Fibroblast of skin of abdomen (primary cell): ENCODE results near the gene NRP2.

ENCODE experiments used
- DNase-seq: peaks from one replicate; pipeline ENCODE4 v3.0.0-alpha.2; 2013

Gene NRP2

GRCh38 chr2:205776139-205776538, 93.8 kb downstream of the NRP2 start:
- DNase-seq: no peak

DNA sequence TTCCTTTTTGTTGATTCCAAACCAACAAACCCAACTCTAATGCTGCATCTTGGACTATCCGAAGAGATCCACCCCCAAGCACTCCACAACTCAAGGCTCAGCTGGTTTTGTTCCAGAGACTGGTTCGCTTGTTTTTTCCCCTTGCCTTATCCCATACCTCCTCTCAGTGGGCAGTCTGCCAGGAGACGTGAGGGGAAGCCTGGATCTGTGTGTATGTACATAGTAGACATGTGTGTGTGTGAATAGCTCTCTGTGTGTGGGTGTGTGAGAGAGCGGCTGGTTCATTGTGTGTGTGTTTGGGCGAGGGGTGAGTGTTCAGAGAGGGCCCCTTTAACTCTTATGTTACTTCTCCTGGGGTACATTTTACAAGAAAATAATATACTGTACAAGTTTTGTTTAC, 94.4 kb downstream of the NRP2 start:
- no peak for DNase-seq

DNA sequence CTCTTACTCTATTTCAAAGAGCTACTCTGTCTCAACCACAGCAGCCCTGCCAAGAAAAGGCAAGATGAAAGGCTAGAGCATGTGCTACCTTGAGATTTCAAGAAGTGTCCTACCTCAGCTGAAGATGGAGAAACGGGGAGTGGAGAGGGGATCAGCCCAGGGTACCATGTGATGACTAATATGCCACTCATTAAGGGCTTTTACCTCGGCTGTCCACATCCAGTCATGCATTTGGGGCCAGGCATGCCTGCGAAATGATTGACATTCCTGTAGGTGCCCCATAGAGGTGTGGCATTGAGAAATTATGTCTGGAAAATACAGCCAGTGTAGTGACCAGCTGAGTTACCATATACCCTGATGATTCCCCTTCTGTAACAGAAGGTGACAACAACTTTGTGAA, 96.1 kb downstream of the NRP2 start:
- no peak for DNase-seq

- no peak for DNase-seq
Measured at GRCh38 chr2:205780645-205781044, 98.3 kb downstream of the NRP2 start.

DNA sequence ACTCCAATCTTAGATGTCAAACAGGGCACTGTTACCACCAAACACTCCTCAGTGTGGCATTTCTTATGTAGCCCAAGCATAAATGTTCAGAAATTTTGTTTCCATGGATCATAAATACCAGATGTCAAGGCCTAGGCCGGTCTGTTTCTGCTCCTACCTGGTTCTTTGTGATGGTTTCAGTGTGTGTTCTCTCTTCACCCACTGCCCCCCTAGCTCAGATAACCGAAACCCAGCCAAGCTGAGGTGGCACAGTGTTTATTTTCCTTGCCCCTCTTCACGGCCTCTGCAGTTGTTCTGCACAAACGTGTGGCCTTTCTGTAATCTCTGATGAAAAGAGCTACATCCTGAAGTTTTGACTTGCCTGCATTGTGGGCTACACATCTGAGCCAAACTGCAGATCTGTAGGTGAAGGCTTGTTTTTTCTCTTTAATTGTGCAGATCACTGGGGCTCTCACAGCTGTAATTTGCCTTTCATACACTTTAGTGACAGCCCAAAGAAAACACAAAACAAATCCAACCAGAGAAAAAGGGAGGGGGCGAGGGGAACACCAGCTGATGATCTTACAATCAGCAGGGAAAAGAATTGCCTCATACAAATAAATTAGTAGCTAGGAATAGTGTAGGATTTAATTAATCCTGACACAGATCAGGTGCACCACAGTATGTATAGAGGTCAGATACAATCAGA, 99.1 kb downstream of the NRP2 start:
- DNase-seq: no peak

- DNase-seq: no peak
Measured at GRCh38 chr2:205782941-205783340, 100.6 kb downstream of the NRP2 start.

GRCh38 chr2:205783872-205784499, 101.7 kb downstream of the NRP2 start:
- no peak for DNase-seq

GRCh38 chr2:205785507-205786260, 103.4 kb downstream of the NRP2 start:
- DNase-seq: no peak

DNA sequence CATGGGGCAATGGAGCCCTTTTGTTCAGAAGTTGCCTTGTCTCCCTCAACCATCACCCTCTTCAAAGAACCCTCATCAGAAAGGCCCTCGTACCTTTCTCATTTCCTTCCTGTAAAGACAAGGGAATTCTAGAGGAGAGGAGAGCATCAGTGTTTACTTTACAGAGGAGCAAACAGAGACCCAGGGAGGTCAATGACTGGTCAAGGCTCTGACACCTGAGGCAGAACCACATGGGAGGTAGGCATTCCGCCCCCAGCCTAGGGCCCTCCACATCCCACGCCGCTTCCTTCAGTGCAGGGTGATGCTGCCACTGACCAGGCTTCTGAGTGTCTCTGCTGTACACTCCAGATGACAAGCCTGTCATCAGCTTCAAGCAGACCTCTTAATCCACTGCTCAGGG, 104.7 kb downstream of the NRP2 start:
- DNase-seq: no peak

GRCh38 chr2:205787761-205788160, 105.5 kb downstream of the NRP2 start:
- peak; percentile 51 for DNase-seq

DNA sequence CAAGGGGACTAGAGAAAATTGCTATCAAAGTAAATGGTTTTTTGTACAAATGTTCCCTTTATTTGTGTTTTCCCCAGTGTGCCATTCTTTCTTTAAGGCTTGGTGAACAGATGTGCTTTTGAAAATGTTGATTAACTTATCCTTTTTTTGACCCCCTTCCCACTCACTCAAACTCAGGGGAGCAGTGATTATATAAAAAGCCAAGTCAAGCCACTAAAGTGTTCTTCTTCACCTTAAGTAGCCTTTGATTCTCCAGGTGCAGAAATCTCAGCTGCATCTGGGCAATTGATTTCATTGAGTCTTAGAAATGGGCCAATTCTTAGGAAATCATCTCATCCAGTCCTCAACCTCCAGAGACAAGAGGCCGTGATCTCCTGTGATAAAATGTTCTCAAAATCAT, 107.6 kb downstream of the NRP2 start:
- DNase-seq: no peak

- peak; percentile 63 for DNase-seq
Measured at GRCh38 chr2:205792908-205793307, 110.6 kb downstream of the NRP2 start.

DNA sequence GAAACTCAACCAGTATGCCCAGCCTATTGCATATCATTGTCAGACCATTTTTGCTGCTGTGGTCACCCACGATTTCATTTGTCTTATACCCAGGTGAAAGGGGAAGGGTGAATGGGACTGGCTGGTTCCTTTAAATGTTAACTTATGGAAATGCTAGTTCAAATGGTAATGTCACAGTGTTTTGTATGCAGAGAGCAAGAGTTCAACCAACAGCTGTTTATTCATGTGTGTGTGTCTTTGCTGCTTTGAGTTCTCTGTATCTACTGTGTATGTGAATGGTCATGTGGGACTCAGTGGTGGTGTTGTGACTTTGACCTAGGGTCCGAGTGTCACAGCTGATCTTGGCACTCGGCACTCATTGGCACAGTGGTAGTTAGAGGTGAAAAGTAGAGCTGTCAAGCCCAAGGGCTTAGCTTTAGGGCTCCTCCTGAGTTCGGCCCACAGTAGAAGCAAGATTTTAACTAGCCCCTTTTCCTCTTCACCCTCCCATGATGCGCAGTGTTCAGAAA, 114.6 kb downstream of the NRP2 start:
- no peak for DNase-seq

- no peak for DNase-seq
Measured at GRCh38 chr2:205797866-205798265, 115.6 kb downstream of the NRP2 start.

GRCh38 chr2:205800224-205800623, 117.9 kb downstream of the NRP2 start:
- DNase-seq: no peak

DNA sequence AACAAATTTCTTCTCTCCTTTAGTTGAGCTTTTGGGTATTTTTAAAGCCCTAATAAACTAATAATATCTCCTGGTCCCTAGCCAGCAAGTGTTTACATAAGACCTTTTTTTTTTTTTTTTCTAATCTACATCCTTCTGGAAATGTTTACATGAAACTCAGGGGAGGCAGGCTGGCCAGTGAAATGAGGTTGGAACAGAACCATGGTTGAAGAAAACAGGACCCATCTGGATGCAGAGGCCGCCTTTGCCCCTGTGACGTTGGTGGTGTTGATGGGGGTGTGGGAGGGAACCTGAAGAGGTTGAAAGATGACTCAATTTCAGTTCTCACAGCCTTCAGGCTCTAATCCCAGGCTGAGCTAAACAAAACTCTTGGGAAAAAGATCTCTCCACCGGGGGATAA, 118.5 kb downstream of the NRP2 start:
- DNase-seq: peak; percentile 55

- no peak for DNase-seq
Measured at GRCh38 chr2:205802065-205802464, 119.8 kb downstream of the NRP2 start.

GRCh38 chr2:205802941-205803340, 120.6 kb downstream of the NRP2 start:
- DNase-seq: no peak

- no peak for DNase-seq
Measured at GRCh38 chr2:205803500-205803899, 121.2 kb downstream of the NRP2 start.

DNA sequence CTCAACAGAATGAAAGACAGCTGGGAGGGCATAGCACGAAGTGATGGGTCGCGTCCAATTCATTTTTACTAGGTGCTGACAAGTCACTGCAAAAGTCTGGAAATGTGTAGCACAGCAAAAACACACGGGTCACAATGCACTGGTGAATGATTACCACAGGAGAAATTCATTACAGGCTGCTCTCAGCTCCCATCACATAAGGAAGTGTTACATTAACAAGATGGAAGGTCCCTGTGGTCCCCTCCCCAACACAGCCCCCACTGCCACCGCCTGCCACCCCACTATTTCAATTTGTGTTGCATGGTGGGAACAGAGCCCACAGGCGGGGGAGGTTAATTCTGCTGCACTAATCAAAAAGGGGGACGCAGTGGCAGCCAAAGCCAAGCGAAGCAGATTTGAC, 122.8 kb downstream of the NRP2 start:
- no peak for DNase-seq

- DNase-seq: no peak
Measured at GRCh38 chr2:205806143-205806905, 124.0 kb downstream of the NRP2 start.

DNA sequence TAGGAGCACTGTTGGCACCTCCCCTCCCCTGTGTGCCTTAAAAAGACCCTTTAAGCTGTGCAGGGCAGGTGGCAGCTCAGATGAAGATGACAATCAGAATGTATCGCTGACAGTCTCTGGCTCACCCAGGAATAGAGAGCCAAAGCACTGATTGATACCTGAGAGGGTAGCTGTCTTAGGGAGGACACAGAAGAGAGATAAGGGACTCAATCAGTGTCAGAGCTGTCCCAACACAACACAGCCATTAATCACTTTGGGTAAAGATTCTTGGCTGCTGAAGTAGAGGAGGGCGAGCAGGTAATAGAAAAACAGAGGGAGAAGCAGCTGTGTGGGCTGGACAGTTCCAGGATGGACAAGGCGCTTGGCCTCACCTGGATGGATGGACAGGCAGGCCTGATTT, 124.9 kb downstream of the NRP2 start:
- no peak for DNase-seq

- no peak for DNase-seq
Measured at GRCh38 chr2:205807758-205808157, 125.5 kb downstream of the NRP2 start.
